B cell (primary cell): Measurements from ENCODE around the gene SRD5A3. TPM values are rescaled to one million over a fixed set of nuclear protein-coding genes. Genes with fewer than 3 reads are reported as not detected.

Experiments used
- ATAC-seq: fragments of 200-7000 bp; cut with Tn5 transposase; one replicate; pipeline ENCODE4 v1.10.0; 2021; ENCODE audit warnings: low read depth, mild to moderate bottlenecking, moderate number of reproducible peaks, moderate library complexity
- CTCF ChIA-PET: fragments of 350-600 bp; sonication (Branson Sonifier 250); formaldehyde crosslinking; loops from one replicate; lab custom pipeline; 2021; ENCODE audit warnings: antibody characterized with exemption, inconsistent platforms; lab: Charles Lee
- POLR2A ChIA-PET: fragments of 350-600 bp; sonication (Branson Sonifier 250); formaldehyde crosslinking; loops from one replicate; lab custom pipeline; 2021; ENCODE audit warnings: antibody characterized with exemption; lab: Charles Lee
- DNase-seq: peaks from one replicate; pipeline ENCODE4 v3.0.0; 2013
- H2AFZ ChIP-seq: 2 replicates; pipeline ENCODE4 v1.6.1; 2012; ENCODE audit warnings: mild to moderate bottlenecking, low read depth, low read length; ENCODE audit not compliant: insufficient read depth, poor library complexity, severe bottlenecking
- H3K27ac ChIP-seq, 2 donors: 1 replicate in 1 of 2; 2 replicates in 1 of 2; pipeline ENCODE4 v1.5.1; 2012 to 2013; ENCODE audit warnings: low read length in 2 of 2, mild to moderate bottlenecking in 2 of 2, moderate library complexity in 1 of 2
- H3K27me3 ChIP-seq, 4 experiments: fragments of 200-600 bp in 1 of 4; sonication (generic) in 1 of 4; replicated peaks in 1 of 4; 1 replicate in 2 of 4; 2 replicates in 2 of 4; pipeline versions ENCODE4 v1.6.1 to v1.7.0; 2013 to 2016; ENCODE audit warnings: low read length in 3 of 4, mild to moderate bottlenecking in 2 of 4, mixed read lengths in 1 of 4, moderate library complexity in 1 of 4; ENCODE audit not compliant: insufficient read depth in 4 of 4, control insufficient read depth in 3 of 4; ENCODE audit errors: control extremely low read depth in 1 of 4
- H3K36me3 ChIP-seq, 2 experiments: replicated peaks in 1 of 2; 1 replicate in 1 of 2; 2 replicates in 1 of 2; pipeline versions ENCODE4 v1.6.1 to v1.7.1; 2013; ENCODE audit warnings: low read length in 1 of 2; ENCODE audit not compliant: insufficient read depth in 2 of 2, control insufficient read depth in 1 of 2; ENCODE audit errors: control extremely low read depth in 1 of 2, extremely low read depth in 1 of 2
- H3K4me1 ChIP-seq, 2 donors: fragments of 200-600 bp in 1 of 2; sonication (generic) in 1 of 2; 1 replicate in 1 of 2; 2 replicates in 1 of 2; pipeline versions ENCODE4 v1.5.1 to v1.6.1; 2013 to 2017; ENCODE audit warnings: low read length in 2 of 2; ENCODE audit not compliant: control insufficient read depth in 2 of 2, insufficient read depth in 2 of 2
- H3K4me2 ChIP-seq: replicated peaks from 2 replicates; pipeline ENCODE3; 2012; ENCODE audit warnings: mild to moderate bottlenecking, low read depth, low read length; ENCODE audit not compliant: poor library complexity, severe bottlenecking
- H3K4me3 ChIP-seq, 5 experiments: fragments of 200-600 bp in 1 of 5; sonication (generic) in 1 of 5; 1 replicate in 3 of 5; 2 replicates in 2 of 5; pipeline versions ENCODE4 v1.5.1 to v1.7.0; 2011 to 2016; ENCODE audit warnings: low read length in 4 of 5, mild to moderate bottlenecking in 4 of 5, low read depth in 2 of 5, control low read depth in 1 of 5, moderate library complexity in 1 of 5; ENCODE audit not compliant: insufficient read depth in 1 of 5; ENCODE audit errors: control extremely low read depth in 1 of 5, extremely low read depth in 1 of 5
- H3K79me2 ChIP-seq: fragments of 200-600 bp; sonication (generic); one replicate; pipeline ENCODE4 v1.6.0; 2016; ENCODE audit warnings: low read length; ENCODE audit not compliant: control insufficient read depth, insufficient read depth
- H3K9ac ChIP-seq: fragments of 200-600 bp; sonication (generic); 2 replicates; pipeline ENCODE4 v1.6.1; 2017; ENCODE audit warnings: mild to moderate bottlenecking, low read length, moderate library complexity
- H3K9me3 ChIP-seq, 3 donors: one replicate each; pipeline versions ENCODE4 v1.6.1 to v1.7.1; 2013; ENCODE audit warnings: low read length in 2 of 3; ENCODE audit not compliant: control insufficient read depth in 2 of 3, insufficient read depth in 1 of 3; ENCODE audit errors: control extremely low read depth in 1 of 3
- H4K20me1 ChIP-seq: 2 replicates; pipeline ENCODE4 v1.6.0; 2012; ENCODE audit warnings: mild to moderate bottlenecking, low read length; ENCODE audit not compliant: insufficient read depth, control insufficient read depth, poor library complexity, severe bottlenecking
- H3K27ac Mint-ChIP-seq: one replicate; pipeline ENCODE4 v1.8.0; 2021; ENCODE audit warnings: mixed read lengths
- H3K27me3 Mint-ChIP-seq: one replicate; pipeline ENCODE4 v1.8.0; 2021; ENCODE audit warnings: mixed read lengths
- H3K4me1 Mint-ChIP-seq: one replicate; pipeline ENCODE4 v1.8.0; 2021; ENCODE audit warnings: mixed read lengths
- H3K4me3 Mint-ChIP-seq: one replicate; pipeline ENCODE4 v1.8.0; 2021; ENCODE audit warnings: mixed read lengths
- H3K9me3 Mint-ChIP-seq: one replicate; pipeline ENCODE4 v1.8.0; 2022; ENCODE audit warnings: mixed read lengths; ENCODE audit not compliant: insufficient read depth
- CTCF ChIP-seq: fragments of 200-600 bp; IDR thresholded peaks from one replicate; pipeline ENCODE4 v1.8.0; 2022; ENCODE audit warnings: antibody characterized with exemption, mild to moderate bottlenecking
- EZH2 ChIP-seq: IDR thresholded peaks from 2 replicates; pipeline ENCODE4 v1.6.1; 2012; ENCODE audit warnings: borderline replicate concordance, low read depth, mild to moderate bottlenecking, moderate library complexity, low read length; ENCODE audit not compliant: insufficient read depth, poor library complexity, severe bottlenecking
- WGBS: methylation state at CpG from one replicate; pipeline ENCODE4 v1.1.5; 2013; ENCODE audit warnings: missing lambda C conversion rate; ENCODE audit not compliant: insufficient coverage; 5-methylcytosine and 5-hydroxymethylcytosine counted together
- intact Hi-C: fragments of 100-400 bp; cut with micrococcal nuclease; formaldehyde crosslinking; loops from one replicate; pipeline ENCODE4 v1.10.0; 2022
- polyA plus RNA-seq: library from polyadenylated mRNA; depleted of rRNA; stranded (reverse); fragments of >200 nt; gene quantifications from 2 replicates; pipeline ENCODE4 v1.2.3, GENCODE V29; 2012
- total RNA-seq, 2 donors: library from RNA; stranded (reverse); fragments of 120-200 nt in 1 of 2; gene quantifications; 1 replicate in 1 of 2; 2 replicates in 1 of 2; pipeline versions ENCODE4 v1.2.3 to v1.2.4, GENCODE V29; 2013 to 2022

Gene SRD5A3
- total and polyA plus RNA-seq, 2 donors (not counting 1 experiment from before 2014, with no cell fraction given): 0.88 to 3.6 TPM

- H3K9me3 ChIP-seq: no peaks in the 10 kb centered on the region
- peaks cover 52% of the 10 kb centered on the region for H4K20me1 ChIP-seq
- TF ChIP-seq CTCF: no peak
- no peak for TF ChIP-seq EZH2
- intact Hi-C loops: no loop called here
- H3K4me3 Mint-ChIP-seq: no peak overlapping the region
- H3K9me3 Mint-ChIP-seq: no peaks in the 10 kb centered on the region
- H3K27ac ChIP-seq: no peak overlapping the region
- H3K4me2 ChIP-seq: no peak overlapping the region
- WGBS: no CpG with 5 or more reads among the region's 3 CpGs
- no peaks in the 10 kb centered on the region for H3K27me3 ChIP-seq
- no peaks in the 10 kb centered on the region for H3K27me3 Mint-ChIP-seq
- POLR2A ChIA-PET: no interaction called here
- peaks cover 12 to 15% of the 10 kb centered on the region in 2 experiments for H3K36me3 ChIP-seq
- H3K4me1 ChIP-seq: peaks cover 14% of the 10 kb centered on the region in 2 donors
- H3K79me2 ChIP-seq: peaks cover 86% of the 10 kb centered on the region
- no peak for ATAC-seq
- no peak overlapping the region for H3K9ac ChIP-seq
- CTCF ChIA-PET: interaction anchor here (1.1 to 3.7 kb wide), 5 partner anchors 9 to 460 kb away, joined by 3 to 27 read pairs (median 3); no protein-coding TSS in a partner anchor
- H3K4me3 ChIP-seq: no peak overlapping the region
- H3K27ac Mint-ChIP-seq: no peak overlapping the region
- DNase-seq: no peak
- H3K4me1 Mint-ChIP-seq: peaks cover 35% of the 10 kb centered on the region
- no peak overlapping the region for H2AFZ ChIP-seq
Measured at GRCh38 chr4:55407764-55408163, 61.7 kb downstream of the SRD5A3 start.

DNA sequence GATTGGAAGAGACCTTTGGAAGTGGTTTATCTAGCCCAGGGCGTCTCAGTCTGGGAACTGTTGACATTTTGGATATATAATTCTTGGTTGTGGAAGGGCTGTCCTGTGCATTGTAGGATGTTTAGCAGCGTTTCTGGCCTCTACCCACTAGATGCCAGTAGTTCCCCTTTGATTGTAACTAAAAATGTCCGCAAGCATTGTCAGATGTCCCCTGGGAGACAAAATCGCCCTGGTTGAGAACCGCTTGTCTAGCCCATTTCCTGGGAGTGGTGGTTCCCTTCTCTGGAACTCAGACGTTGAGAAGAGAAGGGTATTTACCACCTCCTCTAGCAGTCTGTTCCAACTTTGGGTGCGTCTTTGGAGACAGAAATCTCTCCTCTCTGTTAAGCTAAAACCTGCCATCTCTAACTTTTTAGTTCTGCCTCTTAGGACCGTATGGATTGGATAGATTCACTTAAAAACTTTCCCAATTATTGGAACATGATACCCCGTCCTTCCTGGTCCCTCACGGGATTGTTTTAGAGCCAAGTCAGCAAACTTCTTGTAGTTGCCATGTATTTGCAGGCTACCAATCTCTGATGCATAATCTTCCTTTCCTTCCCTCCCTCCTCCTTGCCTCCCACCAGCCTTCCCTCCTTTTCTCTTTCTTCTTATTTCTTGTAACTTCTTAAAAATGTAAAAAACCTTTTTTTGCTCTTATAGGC lies 63.6 kb downstream of the SRD5A3 start:
- ChIA-PET POLR2A (no interaction called here), CTCF (interaction anchor here (0.6 to 3.7 kb wide), 18 partner anchors 8 to 1360 kb away, joined by 3 to 27 read pairs (median 6); partner anchors contain the start of genes CEP135 and TMEM165)
- Mint-ChIP-seq H3K9me3 (no peaks in the 10 kb centered on the region), H3K27me3 (no peaks in the 10 kb centered on the region), H3K4me1 (peaks cover 30% of the 10 kb centered on the region), H3K4me3 (peak overlapping the region; percentile 36), H3K27ac (peak overlapping the region; percentile 71)
- H3K9ac ChIP-seq: no peak overlapping the region
- peaks cover 9 to 16% of the 10 kb centered on the region in 2 experiments for H3K36me3 ChIP-seq
- H3K4me3 ChIP-seq: no peak overlapping the region
- peak overlapping the region; percentile 46 for H3K4me2 ChIP-seq
- intact Hi-C loops: loop anchor here (1.0 kb wide), 3 partner anchors 13 to 458 kb away; no protein-coding TSS in a partner anchor
- peak overlapping the region; percentile 1 for H2AFZ ChIP-seq
- H3K79me2 ChIP-seq: peaks cover 71% of the 10 kb centered on the region
- ATAC-seq (peak; percentile 93), DNase-seq (peak; percentile 85)
- 47% methylated on average over 6 of the region's 10 CpGs for WGBS
- H3K4me1 ChIP-seq: peaks cover 14% of the 10 kb centered on the region in 2 donors
- H3K9me3 ChIP-seq: no peaks in the 10 kb centered on the region
- no peaks in the 10 kb centered on the region for H3K27me3 ChIP-seq
- no peak for TF ChIP-seq EZH2
- TF ChIP-seq CTCF: peak; percentile 73
- peaks cover 58% of the 10 kb centered on the region for H4K20me1 ChIP-seq
- H3K27ac ChIP-seq: peak overlapping the region in 1 of 2 donors; percentile 77
